GM13977 (cell line): ENCODE results near the gene SUSD3.
A peak's percentile ranks its signal among the peaks of the same experiment; 100 is the strongest.
"Not testable (repeated sequence)": the region's sequence is repeated elsewhere in the genome, so short reads cannot be mapped to it uniquely, and the experiment has no call there.

ENCODE experiments used
- DNase-seq: peaks from one replicate; pipeline ENCODE4 v3.0.0; 2012; ENCODE audit warnings: low spot score
- in situ Hi-C: fragments of 300-500 bp; cut with MboI; formaldehyde crosslinking; loops from one replicate; pipeline ENCODE4 v1.12.0; 2022; ENCODE audit warnings: low sequenced_read_pairs, low pct_unique_long_range_greater_than_20kb, mixed read lengths, inconsistent platforms; ENCODE audit not compliant: unreplicated experiment
- TF ChIP-seq, protein P1 (sequence below): IDR thresholded peaks from 2 replicates; pipeline ENCODE4 v1.5.1; 2012; ENCODE audit warnings: mild to moderate bottlenecking, control low read depth; ENCODE audit not compliant: insufficient read depth; ENCODE audit errors: extremely low read depth, missing control alignments

The SUSD3 gene

DNA sequence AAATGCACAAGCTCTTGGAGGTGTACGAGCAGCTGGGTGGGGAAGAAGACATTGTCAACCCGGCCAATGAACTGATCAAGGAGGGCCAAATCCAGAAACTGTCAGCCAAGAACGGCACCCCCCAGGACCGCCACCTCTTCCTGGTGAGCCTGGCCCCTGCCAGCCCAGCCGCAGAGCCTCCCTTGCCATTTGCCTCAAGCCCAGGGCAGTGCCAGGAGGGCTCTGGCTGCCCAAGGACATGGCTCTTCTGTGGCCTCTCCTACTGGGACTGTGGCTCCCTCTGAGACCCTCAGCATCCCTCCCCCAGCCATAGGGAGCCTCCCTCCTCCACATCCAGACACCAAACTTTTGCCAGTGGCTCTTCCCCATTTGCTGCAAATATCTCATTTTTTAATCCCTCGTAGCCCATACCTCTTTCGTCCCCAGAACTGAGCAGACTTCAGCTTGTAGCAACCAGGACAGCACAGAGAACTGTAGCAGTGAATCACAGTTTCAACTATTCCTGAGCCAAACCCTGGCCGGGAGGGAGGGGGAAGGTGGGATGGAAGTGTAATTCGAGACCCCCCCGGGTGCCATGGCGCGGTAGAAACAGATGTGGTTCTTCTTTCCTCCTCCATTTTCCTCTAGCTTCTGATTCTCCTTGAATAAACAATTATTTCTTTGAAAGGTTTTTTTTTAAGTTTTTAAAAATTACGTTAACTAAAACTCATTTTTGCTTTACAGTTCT is 44.5 kb upstream of the SUSD3 start:
- TF ChIP-seq, protein P1, sequence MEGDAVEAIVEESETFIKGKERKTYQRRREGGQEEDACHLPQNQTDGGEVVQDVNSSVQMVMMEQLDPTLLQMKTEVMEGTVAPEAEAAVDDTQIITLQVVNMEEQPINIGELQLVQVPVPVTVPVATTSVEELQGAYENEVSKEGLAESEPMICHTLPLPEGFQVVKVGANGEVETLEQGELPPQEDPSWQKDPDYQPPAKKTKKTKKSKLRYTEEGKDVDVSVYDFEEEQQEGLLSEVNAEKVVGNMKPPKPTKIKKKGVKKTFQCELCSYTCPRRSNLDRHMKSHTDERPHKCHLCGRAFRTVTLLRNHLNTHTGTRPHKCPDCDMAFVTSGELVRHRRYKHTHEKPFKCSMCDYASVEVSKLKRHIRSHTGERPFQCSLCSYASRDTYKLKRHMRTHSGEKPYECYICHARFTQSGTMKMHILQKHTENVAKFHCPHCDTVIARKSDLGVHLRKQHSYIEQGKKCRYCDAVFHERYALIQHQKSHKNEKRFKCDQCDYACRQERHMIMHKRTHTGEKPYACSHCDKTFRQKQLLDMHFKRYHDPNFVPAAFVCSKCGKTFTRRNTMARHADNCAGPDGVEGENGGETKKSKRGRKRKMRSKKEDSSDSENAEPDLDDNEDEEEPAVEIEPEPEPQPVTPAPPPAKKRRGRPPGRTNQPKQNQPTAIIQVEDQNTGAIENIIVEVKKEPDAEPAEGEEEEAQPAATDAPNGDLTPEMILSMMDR: no peak
- no peak for DNase-seq
- in situ Hi-C loops: no loop called here

DNA sequence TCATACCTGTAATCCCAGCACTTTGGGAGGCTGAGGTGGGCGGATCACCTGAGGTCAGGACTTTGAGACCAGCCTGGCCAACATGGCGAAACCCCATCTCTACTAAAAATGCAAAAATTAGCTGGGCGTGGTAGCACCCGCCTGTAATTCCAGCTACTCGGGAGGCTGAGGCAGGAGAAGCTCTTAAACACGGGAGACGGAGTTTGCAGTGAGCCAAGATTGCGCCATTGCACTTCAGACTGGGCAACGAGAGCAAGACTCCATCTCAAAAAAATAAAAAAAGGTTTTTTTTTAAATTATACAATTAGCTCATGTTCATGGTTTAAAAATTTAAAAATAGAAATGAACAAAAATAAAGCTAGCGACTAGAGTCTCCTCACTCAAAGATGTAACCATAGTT is 43.3 kb upstream of the SUSD3 start:
- DNase-seq, in situ Hi-C loops: not testable (repeated sequence)

DNA sequence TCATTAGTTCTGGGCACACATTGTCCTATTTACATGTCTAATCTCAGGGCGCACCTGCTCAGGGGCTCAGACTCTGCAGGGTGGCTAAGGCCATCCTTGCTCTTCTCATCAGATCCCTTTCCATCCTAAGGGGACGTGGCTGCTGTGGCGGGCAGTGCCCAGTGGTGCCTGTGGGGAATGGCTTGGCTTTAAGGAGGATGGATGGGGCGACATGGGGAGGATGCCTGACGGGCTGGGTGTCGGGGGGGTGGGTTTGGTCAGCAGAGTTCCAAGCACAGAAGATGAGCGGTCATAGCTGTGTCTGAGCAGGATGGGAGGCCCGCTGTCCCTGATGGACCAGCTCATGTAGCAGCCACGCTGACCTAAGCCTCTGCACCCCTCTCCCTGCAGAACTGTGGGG is 40.9 kb upstream of the SUSD3 start:
- TF ChIP-seq, protein P1: no peak
- DNase-seq: no peak
- in situ Hi-C loops: no loop called here

DNA sequence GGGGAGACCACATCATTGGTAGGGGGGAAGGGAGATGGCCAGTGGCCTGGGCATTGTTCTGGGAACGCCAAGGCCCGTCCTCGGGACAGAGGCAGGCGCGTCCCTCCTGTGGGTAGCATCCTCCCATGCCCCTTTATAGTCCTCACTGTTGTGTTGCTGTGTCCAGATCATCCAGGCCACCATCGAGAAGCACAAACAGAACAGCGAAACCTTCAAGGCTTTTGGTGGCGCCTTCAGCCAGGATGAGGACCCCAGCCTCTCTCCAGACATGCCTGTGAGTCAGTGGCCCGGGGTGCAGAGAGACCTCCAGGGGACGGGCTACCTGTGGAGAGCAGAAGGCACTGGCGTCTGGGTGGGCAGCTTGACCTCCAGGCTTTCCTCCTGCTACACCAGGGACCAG is 38.4 kb upstream of the SUSD3 start:
- TF ChIP-seq, protein P1: no peak
- in situ Hi-C loops: no loop called here
- DNase-seq: no peak

DNA sequence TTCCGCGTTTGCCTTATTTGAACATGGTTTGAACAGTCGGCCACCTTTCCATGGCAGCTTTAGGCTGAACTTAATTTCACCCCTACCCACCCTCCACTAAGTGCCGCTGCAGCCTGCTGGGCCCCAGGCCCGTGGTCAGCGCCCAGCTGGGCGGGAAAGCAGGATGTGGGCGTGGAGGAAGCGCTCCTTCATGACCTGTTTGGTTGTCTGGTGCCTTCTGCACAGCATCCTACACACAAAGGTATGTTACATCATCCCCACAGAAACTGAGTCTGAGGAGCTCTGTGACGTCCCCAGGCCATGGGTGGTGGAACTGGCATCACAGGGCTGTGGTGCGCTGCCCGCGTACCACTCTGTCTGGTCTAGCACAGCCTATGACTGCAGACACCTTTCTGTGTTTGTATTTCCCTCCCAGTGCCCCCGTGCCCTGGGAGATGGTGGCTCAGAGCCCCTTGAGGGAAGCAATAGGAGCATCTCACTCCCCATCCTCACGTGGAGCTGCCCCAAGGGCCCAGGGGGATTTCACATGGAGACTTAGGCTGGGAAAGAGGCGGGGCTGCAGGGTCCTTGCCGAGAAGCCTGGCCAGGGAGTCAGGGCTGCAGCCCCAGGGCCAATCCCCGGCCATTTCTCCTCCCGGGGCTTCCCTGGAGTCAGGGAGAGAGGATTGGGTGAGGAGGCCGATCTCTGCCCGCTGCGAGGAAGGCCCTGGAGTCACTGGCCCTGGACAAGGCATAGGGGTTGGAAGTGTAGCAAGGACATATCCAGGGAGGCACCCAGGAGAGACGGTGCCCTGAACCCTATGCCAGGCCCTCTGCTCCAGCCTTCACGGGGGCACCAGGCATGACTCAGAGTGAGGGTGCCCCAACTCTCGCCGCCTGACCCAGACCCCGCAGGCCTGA is 37.5 kb upstream of the SUSD3 start:
- in situ Hi-C loops: no loop called here
- TF ChIP-seq, protein P1: peak; percentile 6
- DNase-seq: no peak

DNA sequence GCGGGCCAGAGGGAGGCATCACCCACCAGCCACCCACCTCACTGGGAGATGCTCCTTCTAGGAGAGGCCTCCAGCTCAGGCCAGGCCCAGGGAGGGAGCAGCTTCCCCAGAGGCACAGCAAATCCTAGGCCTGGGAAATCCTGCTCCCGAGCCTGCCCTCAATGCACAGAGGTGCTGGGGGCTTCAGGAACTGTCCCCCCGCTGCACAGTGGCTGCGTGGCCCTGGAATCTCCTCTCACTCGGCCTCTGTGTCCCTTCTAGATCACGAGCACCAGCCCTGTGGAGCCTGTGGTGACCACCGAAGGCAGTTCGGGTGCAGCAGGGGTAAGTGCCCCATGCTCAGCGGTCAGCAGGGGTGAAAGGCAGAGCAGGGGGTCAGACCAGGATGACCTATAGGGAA is 36.4 kb upstream of the SUSD3 start:
- TF ChIP-seq, protein P1: no peak
- in situ Hi-C loops: no loop called here
- no peak for DNase-seq
